Stimulated activated CD4-positive, alpha-beta T cell treated with anti-CD3 and anti-CD28 coated beads, TNF-alpha, amount 100 ng/mL, for 4 hours (primary cell): ENCODE results near the gene SPARC.
A peak's percentile ranks its signal among the peaks of the same experiment; 100 is the strongest.

Experiments used
- DNase-seq, 3 experiments: peaks; one replicate each; pipeline ENCODE4 v3.0.0-alpha.2; 2020; ENCODE audit warnings: low read depth in 3 of 3

Gene SPARC

DNA sequence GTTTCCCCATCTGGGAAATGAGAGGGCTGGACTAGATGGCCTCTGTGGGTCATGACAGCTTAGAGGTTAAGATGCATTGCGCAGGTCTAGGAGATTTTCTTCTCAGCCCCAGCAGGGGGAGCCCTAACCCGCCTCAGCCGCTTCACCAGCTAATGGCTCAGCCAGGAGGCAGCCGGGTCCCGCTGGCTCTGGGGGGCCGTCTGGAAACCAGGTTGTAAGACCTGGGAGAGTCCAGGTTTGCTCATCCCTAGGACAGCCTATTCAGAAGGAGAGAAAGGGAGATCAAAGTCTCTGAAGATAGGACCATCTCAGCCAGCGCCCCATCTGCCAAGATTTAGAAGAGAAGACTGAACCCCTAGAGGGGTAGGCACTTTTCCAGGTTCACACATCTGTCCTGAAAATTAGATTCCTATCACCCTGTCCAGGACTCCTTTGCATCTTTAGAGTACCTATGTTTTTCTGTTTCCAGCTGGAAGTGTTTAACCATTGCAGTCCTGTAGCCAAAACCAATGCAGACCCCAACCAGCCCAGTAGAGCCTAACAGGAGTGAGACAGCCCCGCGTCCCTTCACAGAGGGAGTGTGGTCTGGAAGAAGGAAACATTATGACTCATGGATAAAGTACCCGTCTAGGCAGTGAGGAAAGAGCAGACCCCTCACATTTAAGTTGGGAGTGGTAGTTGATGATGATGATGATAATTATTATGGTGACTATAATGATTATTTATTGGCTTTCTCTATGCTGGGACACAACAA, 27.5 kb downstream of the SPARC start:
- DNase-seq = peak; percentile 61 to 70 (median 70)

DNA sequence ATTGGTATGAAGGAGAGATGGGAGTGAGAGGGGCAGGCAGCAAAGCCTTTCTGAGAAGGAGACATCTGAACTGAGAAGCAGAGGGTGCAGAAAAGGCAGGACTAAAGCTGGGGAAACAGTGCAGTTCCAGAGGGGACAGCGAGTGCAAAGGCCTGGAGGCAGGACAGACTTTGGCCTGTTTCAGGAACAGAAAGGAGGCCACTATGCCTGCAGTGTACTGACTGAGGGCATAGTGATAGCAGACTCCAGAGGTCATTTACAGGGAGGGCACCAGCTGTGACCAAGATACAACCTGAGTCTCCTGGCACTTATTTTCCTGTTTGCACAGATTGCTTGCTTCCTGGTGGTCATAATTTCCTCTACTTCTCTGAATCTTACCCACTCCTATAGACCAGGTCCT, 29.6 kb downstream of the SPARC start:
- DNase-seq = no peak

DNA sequence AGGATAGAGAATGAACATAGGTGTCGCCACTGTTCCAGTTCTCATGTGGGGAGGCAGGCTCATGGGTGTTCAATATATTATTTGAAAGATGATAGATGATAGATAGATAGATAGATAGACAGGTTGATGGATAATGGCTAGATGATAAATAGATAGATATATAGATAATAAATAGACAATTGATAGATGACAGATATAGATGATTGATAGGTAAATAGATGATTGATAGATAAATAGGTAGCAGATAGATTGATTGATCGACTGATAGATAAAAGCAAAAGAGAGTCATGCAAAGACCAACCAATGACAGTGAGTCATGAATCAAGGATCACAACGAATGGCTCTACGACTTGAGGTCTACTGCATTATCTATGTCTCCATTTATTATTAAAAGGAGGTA, 30.4 kb downstream of the SPARC start:
- DNase-seq = no peak

DNA sequence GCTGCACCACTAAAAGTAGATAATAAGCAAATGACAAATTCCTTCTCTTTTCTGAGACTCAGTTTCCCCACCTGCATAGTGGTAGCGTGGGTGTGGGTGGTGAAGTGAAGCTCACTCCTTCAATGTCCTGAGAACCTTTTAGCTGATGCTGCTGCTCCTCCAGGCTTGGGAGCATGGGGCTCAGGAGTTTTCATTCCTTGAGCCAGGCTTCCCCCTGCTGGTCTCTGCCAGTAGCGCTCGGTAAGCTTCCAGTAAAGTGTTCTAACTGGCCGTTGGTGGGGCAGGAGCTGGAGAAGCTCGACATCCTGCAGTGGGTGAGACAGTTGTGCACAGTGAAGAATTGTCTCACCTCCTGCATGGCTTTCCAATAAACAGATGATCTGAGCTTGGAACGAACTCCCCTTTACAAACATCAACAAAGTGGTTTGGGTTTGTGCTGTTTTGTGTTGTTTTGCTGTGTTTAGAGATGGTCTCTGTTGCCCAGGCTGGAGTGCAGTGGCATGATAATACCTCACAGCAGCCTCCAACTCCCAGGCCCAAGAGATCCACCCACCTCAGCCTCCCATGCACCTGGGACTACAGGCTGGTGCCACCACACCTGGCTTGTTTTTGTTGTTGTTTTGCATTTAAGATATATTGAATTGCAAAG, 34.6 kb downstream of the SPARC start:
- DNase-seq = peak; percentile 32 to 49 (median 40)

DNA sequence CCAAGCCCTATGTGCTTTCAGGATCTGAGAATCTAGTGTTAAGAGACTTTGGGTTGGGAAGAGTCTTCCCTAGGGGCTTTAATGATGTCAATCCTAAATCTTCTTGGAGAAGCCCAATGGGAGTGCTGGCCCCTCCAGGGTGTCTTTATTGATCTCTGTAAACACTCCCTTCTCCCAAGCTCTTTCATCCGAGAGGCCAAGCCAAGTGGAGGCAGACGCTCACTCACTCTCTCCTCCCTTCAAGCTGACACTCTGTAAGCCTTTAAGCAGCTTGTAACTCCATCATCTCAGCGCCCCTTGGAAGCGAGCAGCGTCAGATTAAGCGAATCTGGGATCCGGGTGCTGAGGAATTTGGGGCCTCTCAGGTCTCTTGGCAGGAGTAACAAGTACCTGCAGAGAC, 37.7 kb downstream of the SPARC start:
- no peak for DNase-seq

DNA sequence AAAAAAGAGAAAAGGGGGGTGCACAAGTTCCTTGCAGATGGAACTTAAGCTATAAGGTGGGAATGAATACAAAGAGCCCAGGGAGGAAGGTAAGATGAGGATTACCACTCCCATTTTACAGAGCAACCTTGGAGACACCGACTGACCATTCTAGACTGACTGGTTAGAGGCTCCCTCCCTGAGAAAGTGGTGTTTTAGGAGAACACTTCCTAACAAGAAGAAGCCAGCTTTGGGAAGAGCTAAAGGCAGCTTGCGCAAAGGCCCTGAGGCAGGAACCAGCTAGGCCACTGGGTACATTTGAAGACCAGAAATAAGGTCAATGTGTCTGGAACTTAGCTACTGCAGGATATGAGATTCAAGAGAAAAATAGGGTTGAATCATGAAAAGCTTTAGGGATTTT, 38.6 kb downstream of the SPARC start:
- DNase-seq = no peak

DNA sequence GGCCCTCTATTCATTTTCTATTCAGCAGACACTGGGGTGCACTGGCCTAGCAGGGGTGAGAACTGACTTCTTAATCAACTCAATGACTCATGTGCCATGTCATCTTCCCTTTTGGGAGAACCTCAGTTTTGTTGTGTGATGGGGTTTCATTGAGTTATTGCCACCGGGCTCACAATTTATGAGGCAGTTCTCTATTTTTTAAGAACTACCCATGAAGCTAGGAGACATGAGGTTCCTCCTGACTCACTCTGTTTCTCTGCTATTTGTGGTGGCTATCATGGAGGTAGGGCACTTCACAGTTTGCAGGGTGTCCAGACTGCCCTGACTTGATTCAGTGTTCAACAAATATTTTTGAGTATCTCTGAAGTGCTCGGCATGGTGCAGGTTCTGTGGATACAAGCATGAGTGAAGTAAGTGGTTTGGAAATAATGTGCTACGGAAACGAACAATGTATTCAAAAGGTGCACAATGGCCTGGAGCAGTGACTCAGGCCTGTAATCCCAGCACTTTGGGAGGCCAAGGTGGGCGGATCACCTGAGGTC, 39.3 kb downstream of the SPARC start:
- no peak for DNase-seq

DNA sequence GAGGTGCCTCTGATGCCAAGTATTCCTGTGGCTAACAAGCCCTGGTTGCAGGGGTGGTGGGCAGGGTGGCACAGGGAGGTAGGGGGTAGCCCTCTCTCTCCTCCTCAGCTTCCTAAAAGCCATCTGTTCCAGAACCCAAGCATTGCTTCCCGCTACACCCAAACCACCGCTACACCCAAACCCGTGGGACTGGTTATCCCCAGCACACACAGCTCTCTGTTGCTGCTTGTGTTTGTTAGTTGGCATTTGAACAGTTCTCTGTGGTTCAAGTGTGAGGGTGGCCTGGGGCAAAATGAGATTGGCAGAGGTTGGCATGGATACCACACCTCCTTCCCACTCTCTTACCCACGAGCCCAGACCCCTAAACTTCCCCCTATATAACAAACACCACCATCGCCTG, 40.4 kb downstream of the SPARC start:
- no peak for DNase-seq

DNA sequence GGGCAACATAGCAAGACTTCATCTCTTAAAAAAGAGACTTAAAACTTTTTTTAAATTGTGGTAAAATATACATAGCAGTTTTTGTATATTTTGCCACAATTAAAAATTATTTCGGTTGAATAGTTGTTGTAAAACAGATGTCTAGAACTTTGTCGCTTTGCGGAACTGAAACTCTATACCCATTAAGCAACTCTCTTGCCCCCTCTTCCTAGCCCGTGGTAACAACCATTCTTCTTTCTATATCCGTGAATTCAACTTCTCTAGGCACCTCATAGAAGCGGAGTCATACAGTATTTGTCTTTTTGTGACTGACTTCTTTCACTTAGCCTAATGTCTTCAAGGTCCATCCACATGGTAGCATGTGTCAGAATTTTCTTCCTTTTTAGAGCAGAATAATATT, 43.3 kb downstream of the SPARC start:
- DNase-seq = no peak

DNA sequence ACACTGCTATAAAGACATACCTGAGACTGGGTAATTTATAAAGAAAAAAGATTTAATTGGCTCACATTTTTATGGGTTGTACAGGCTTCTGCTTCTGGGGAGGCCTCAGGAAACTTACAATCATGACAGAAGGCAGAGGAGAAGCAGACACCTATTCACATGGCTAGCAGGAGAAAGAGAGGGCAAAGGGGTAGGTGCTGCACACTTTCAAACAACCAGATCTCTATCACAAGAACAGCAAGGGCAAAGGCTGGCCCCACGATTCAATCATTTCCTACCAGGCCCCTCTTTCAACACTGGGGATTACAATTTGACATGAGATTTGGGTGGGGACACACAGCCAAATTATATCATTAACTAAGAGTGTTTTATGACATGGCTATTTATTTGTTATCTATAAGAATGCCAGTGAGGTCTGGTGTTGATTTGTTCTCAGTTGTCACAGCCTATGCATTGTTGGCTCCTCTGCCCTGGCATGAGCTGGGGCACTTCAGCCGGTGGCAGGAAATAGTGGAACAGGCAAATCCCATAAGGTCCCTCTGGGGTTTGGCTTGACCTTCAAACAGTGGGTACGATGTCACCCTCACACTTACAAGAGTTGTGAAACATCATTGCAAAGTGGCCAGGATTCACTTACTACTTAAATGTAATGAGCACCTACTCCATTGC, 44.1 kb downstream of the SPARC start:
- DNase-seq = no peak

DNA sequence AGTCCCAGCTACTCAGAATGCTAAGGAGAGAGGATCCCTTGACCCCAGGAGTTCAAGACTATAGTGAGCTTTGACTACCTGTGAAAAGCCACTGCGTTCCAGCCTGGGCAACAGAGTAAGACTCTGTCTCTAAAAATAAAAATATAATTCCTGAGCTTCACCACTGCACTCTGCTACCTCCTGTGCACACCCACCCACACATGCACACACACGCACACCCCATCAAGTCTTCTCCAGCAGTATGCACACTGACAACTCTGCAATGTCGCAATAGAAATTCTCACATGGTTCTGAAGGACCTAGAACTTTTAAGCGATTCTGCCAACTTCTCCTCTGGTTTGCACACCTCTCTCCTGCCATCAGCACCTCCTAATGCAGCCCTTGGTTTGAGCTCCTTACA, 48.1 kb downstream of the SPARC start:
- DNase-seq = no peak

DNA sequence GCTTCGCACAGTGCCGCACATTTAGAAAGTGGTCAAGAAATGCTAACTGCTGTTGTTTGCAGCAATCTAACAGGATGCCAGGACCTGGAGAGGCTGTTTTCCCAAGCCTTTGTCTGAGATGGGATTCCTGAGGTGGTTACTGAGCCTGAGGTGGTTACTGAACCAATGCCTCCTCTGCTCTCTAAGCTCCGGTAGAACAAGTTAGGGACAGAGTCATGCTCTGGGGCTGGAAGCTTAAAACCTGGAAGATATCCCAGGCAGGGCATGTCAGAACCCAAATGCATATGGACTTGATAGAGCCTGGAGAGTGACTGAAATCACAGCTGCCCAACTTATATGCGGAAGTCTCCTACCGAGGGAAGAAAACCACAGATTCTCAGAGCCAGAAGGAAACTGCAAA, 49.0 kb downstream of the SPARC start:
- DNase-seq = no peak

DNA sequence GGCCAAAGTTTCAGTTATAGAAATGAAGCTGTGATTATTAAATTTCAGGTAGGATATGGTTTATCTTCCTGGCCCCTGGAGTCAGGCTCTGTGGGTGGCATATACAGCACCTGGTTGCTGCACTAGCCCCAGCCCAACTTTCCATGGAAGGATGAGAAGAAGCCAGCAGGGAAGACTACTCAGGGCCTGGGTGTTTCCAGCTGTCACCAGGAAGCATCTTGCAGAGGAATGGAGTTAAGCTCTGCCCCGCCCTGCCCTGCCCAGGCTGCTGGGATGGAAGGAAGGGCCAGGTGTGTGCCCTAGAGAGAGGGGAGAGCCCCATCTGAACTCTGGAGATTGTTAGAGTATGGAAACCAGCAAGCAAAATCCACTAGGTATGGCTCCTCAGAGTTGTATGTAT, 52.8 kb downstream of the SPARC start:
- no peak for DNase-seq

DNA sequence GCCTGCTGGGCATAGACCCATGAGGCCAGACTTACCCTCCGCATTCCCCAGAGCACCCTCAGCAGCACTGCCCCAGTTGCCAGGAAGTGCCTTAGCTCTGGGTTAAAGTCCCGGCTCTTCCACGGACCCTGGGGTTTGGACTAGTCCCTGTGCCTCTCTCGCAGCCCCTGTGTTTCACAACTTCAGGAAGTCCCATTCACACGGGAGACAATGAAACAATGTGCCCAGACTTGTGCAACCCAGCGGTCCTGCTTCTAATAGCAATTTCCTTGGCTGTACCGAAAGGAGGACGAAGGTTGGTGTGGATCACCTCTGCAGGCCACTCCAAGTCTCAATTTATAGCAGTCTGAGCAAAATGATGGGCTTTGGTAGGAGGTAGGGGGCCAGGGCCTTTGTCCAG, 53.8 kb downstream of the SPARC start:
- DNase-seq = no peak

DNA sequence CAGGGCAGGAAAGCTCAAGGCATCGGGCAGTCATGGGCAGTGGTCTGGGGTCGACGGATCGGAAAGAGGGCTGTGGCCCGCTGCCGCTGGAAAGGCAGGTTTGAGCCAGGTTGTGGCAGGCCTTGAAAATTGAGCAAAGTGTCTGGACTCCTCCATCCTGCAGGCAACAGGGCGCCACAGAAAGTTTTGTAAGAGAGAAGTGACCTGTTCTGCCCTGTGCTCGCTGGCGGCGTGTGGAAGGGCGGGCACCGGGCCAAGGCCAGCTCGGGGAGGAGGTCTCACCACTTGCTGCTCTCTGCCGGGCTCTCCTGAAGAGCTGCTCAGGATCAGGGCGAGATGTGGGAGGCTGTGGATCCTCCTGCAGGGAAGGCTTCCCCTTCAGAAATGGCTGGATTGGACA, 54.2 kb downstream of the SPARC start:
- no peak for DNase-seq

DNA sequence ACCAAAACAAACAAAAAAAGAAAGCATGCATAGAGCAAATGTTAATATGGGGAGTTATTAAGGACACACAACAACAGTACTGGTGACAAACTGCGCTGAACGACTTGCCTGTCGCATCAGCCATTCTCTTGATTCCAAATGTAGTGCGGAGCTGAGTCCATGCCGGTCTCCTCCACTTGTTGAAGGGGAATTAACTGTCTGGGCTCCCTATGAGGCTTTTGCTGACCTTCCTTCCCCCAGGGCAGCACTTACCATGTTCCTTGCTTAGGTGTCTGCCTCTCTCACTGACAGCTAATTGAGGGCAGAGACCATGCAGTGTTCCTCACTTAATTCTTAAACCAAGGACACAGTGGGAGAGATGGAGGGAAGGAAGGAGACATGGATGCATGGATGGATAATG, 54.8 kb downstream of the SPARC start:
- no peak for DNase-seq

DNA sequence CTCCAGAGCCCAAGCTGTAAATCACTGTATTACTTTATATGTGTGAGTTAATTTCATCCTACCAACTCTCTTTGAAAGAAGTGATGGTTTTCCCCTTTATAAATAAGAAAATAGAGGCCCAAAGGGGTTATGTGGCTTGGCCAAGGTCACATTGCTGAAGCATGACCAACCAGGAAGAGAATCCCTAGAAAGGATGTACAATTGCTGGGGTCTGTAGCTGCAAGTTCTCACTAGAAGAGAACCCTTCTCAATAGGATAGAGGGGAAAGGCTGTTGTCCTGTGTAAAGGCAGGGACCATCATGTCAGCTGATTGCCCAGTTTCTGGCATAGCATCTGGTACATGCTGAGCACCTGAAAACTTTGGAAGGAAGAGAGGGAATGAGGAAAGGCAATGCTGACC, 56.6 kb downstream of the SPARC start:
- no peak for DNase-seq

DNA sequence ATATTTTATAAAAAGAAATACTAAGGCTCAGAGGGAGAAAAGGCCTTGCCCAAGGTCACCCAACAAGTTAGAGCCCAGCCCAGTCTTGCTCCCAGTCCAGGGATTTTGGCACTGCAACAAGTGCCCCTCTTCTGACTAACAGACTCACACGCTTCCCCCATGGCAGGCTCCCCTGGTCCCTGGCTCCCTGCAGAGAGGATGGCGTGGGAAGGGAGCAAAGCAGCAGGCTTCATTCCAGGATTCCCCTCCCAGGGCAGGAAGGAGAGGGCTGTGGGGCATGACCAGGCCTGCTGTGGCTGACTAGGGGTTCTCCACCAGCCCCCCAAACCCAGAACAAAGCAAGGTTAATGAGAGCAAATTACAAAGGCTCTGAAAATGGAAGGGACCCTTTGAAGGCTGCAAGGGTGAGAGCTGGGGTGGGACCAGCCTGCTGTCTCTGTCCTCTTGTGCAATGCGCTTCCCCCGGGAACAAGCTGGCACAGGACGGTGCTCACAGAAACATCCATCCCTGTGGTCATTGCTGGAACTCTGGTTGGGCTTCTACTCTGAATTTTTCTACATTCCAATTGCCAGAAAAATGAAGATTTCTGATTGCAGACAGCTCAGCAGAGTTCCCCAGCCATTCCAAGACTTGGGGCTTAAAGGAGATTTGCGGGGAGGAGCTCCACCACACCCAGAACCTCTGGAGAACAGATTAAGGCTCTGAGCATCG, 58.4 kb downstream of the SPARC start:
- no peak for DNase-seq

DNA sequence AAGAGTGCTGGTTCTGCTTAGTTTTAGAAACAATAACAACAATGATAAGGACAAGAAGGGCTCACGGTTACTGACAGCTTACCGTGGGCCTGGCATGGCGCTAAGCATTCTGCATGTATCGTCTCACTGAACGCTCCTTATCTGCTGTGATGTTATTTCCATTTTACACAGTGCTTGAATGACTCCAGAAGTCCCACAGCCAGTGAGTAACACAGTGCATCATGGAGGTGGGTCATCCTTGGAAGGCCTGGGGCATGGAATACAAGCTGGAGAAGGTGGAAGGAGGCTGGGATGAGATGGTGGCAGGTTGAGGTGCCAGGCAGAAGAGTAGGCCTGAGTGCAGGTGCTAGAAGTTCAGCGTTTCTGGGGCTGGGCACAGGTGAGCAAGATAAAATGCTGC, 59.1 kb downstream of the SPARC start:
- DNase-seq = no peak

DNA sequence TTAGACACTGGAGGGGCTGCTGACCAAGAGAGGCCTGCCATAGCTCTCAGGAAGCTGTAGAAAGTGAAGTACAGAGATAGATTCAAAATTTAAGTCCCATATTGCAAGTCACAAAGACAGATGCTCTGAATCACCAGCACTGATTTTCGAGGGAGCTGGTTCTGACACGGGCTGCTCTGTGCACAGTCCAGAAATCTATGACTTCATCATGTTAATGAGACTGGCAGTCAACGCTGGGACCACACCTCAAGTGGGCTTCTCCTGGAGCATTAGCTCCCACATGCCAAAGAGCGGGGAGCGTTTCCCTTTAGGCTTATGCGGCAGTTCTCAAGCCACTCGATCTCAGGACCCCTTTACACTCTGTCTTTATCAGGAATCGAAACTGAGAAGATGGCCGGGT, 61.4 kb downstream of the SPARC start:
- DNase-seq = no peak

DNA sequence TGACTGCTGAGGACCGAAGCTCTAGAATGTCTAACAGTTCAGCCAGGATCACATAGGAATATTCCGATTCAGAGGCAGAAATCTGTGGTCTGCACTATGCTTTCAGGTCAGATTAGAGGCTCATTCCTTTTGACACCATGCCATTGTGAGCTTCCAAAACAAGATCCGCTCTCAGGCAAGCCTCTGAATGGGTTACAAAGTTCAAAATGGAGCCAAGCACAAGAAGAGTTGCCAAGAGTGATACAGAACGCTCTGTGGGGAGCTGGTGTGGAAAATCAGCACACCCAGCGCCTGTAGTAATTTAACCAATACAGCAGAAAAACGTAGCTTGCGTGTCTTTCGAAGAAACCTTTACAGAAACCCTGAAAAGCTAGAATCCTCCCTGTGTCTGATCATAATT, 62.2 kb downstream of the SPARC start:
- DNase-seq = no peak

DNA sequence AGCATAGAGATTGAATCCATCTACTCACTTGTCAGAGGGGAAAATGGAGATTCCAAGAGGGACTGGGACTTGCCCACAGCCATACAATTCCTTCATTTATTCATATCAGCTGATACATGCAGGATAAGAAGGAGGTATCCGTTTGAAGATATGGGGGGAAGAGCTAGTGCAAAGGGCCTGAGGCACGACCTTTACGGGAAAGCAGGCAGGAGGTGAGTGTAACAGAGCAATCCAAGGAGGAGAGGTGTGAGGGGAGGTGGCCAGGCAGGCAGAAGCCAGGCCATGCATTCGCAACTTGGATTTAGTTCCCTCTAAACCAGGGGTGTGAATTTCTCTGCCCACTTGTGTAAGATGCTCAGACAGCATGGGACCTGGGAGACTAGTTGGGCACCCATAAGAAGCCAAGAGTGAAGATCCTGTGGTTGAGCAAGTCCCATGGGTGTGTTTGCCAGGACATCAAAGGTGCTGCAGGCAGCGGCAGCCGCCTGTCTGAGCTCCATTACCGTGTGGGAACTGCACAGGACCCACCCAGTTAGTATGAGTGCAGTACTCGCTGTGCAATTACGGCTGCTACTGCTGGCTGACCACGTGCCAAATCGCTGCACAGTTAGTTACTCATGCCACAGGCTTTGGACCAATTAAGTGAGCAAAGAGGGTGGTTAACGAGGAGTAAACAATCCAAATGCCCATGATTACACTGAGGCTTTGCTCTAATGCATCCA, 64.2 kb downstream of the SPARC start:
- no peak for DNase-seq
